Rectal smooth muscle tissue (tissue), 1 donor: ENCODE data around the gene SIM1.
"Not testable (repeated sequence)": the region's sequence is repeated elsewhere in the genome, so short reads cannot be mapped to it uniquely, and the experiment has no call there.

Experiments used
- H3K27ac ChIP-seq: one replicate; pipeline ENCODE4 v1.7.0; 2013; ENCODE audit warnings: low read depth, low read length, inconsistent platforms
- H3K27me3 ChIP-seq: one replicate; pipeline ENCODE4 v1.7.0; 2013; ENCODE audit warnings: low read length; ENCODE audit not compliant: control insufficient read depth, insufficient read depth
- H3K36me3 ChIP-seq: one replicate; pipeline ENCODE4 v1.7.0; 2013; ENCODE audit warnings: low read length; ENCODE audit not compliant: control insufficient read depth, insufficient read depth
- H3K4me1 ChIP-seq: one replicate; pipeline ENCODE4 v1.7.0; 2013; ENCODE audit warnings: low read length; ENCODE audit not compliant: control insufficient read depth, insufficient read depth
- H3K4me3 ChIP-seq: one replicate; pipeline ENCODE4 v1.7.0; 2013; ENCODE audit warnings: low read length
- H3K9ac ChIP-seq: one replicate; pipeline ENCODE4 v1.7.0; 2013; ENCODE audit warnings: low read length

The SIM1 gene

GRCh38 chr6:100372326-100373091 lies 92.2 kb downstream of the SIM1 start:
- Histone ChIP-seq H3K27ac (no peak overlapping the region), H3K27me3 (no peaks in the 10 kb centered on the region)

GRCh38 chr6:100371591-100371990 lies 93.1 kb downstream of the SIM1 start:
- no peaks in the 10 kb centered on the region for H3K36me3 ChIP-seq
- no peak overlapping the region for H3K9ac ChIP-seq
- no peaks in the 10 kb centered on the region for H3K27me3 ChIP-seq
- no peaks in the 10 kb centered on the region for H3K4me1 ChIP-seq
- H3K4me3 ChIP-seq: no peak overlapping the region
- no peak overlapping the region for H3K27ac ChIP-seq

More at GRCh38 chr6:100372326-100373091, 92.2 kb downstream of the SIM1 start:
- Histone ChIP-seq H3K4me1 (no peaks in the 10 kb centered on the region), H3K36me3 (no peaks in the 10 kb centered on the region), H3K9ac (no peak overlapping the region), H3K4me3 (no peak overlapping the region)

- H3K4me3 ChIP-seq: no peak overlapping the region
- H3K4me1 ChIP-seq: no peaks in the 10 kb centered on the region
- no peaks in the 10 kb centered on the region for H3K36me3 ChIP-seq
- H3K9ac ChIP-seq: no peak overlapping the region
- no peak overlapping the region for H3K27ac ChIP-seq
- H3K27me3 ChIP-seq: no peaks in the 10 kb centered on the region
These were observed 94.5 kb downstream of the SIM1 start for GRCh38 chr6:100370265-100370664.

GRCh38 chr6:100366419-100366818 lies 98.3 kb downstream of the SIM1 start:
- no peaks in the 10 kb centered on the region for H3K36me3 ChIP-seq
- H3K27me3 ChIP-seq: no peaks in the 10 kb centered on the region
- no peaks in the 10 kb centered on the region for H3K4me1 ChIP-seq
- H3K27ac ChIP-seq: no peak overlapping the region
- no peak overlapping the region for H3K4me3 ChIP-seq
- H3K9ac ChIP-seq: no peak overlapping the region

- H3K9ac ChIP-seq: no peak overlapping the region
- H3K4me1 ChIP-seq: no peaks in the 10 kb centered on the region
- H3K27me3 ChIP-seq: no peaks in the 10 kb centered on the region
- H3K36me3 ChIP-seq: no peaks in the 10 kb centered on the region
- no peak overlapping the region for H3K27ac ChIP-seq
- H3K4me3 ChIP-seq: no peak overlapping the region
These were observed 101.1 kb downstream of the SIM1 start for GRCh38 chr6:100363651-100364050.

GRCh38 chr6:100354736-100355641 lies 109.7 kb downstream of the SIM1 start:
- H3K27ac ChIP-seq, H3K27me3 ChIP-seq, H3K4me1 ChIP-seq, H3K4me3 ChIP-seq, H3K9ac ChIP-seq, H3K36me3 ChIP-seq: not testable (repeated sequence)

GRCh38 chr6:100353276-100354015 lies 111.3 kb downstream of the SIM1 start:
- no peaks in the 10 kb centered on the region for H3K36me3 ChIP-seq
- H3K4me1 ChIP-seq: no peaks in the 10 kb centered on the region
- no peaks in the 10 kb centered on the region for H3K27me3 ChIP-seq
- H3K4me3 ChIP-seq: no peak overlapping the region
- no peak overlapping the region for H3K27ac ChIP-seq
- H3K9ac ChIP-seq: no peak overlapping the region

- H3K9ac ChIP-seq: no peak overlapping the region
- no peaks in the 10 kb centered on the region for H3K4me1 ChIP-seq
- no peaks in the 10 kb centered on the region for H3K27me3 ChIP-seq
- H3K36me3 ChIP-seq: no peaks in the 10 kb centered on the region
- no peak overlapping the region for H3K27ac ChIP-seq
- no peak overlapping the region for H3K4me3 ChIP-seq
These were observed 114.6 kb downstream of the SIM1 start for GRCh38 chr6:100350139-100350538.

- no peaks in the 10 kb centered on the region for H3K36me3 ChIP-seq
- H3K4me3 ChIP-seq: no peak overlapping the region
- no peaks in the 10 kb centered on the region for H3K27me3 ChIP-seq
- H3K9ac ChIP-seq: no peak overlapping the region
- no peaks in the 10 kb centered on the region for H3K4me1 ChIP-seq
- no peak overlapping the region for H3K27ac ChIP-seq
These were observed 115.4 kb downstream of the SIM1 start for GRCh38 chr6:100349366-100349765.

GRCh38 chr6:100347901-100348550 lies 116.7 kb downstream of the SIM1 start:
- no peak overlapping the region for H3K9ac ChIP-seq
- H3K4me1 ChIP-seq: no peaks in the 10 kb centered on the region
- no peaks in the 10 kb centered on the region for H3K27me3 ChIP-seq
- H3K4me3 ChIP-seq: no peak overlapping the region
- no peaks in the 10 kb centered on the region for H3K36me3 ChIP-seq
- no peak overlapping the region for H3K27ac ChIP-seq

GRCh38 chr6:100346828-100347227 lies 117.9 kb downstream of the SIM1 start:
- Histone ChIP-seq H3K4me1 (no peaks in the 10 kb centered on the region), H3K27ac (no peak overlapping the region), H3K27me3 (no peaks in the 10 kb centered on the region), H3K4me3 (no peak overlapping the region), H3K36me3 (no peaks in the 10 kb centered on the region), H3K9ac (no peak overlapping the region)

- Histone ChIP-seq H3K4me3 (no peak overlapping the region), H3K27me3 (no peaks in the 10 kb centered on the region), H3K36me3 (no peaks in the 10 kb centered on the region), H3K9ac (no peak overlapping the region), H3K4me1 (no peaks in the 10 kb centered on the region), H3K27ac (no peak overlapping the region)
These were observed 118.5 kb downstream of the SIM1 start for GRCh38 chr6:100346203-100346602.
